Right lobe of liver (tissue), 6 donors: ENCODE results near the gene DEPDC4. TPM values are rescaled to one million over a fixed set of nuclear protein-coding genes. Genes with fewer than 3 reads are reported as not detected.
A peak's percentile ranks its signal among the peaks of the same experiment; 100 is the strongest.

Source experiments
- ATAC-seq, 4 donors: fragments of 200-7000 bp; cut with Tn5 transposase; one replicate each; pipeline ENCODE4 v1.9.1; 2020; ENCODE audit warnings: mild to moderate bottlenecking in 4 of 4, moderate library complexity in 4 of 4
- DNase-seq, 3 donors: peaks; one replicate each; pipeline ENCODE4 v3.0.0-alpha.2; 2020
- H3K27ac ChIP-seq, 3 donors: fragments of 200-600 bp; one replicate each; pipeline ENCODE4 v1.8.0; 2022
- H3K27me3 ChIP-seq, 2 donors: fragments of 200-600 bp; one replicate each; pipeline ENCODE4 v1.8.0; 2022
- H3K36me3 ChIP-seq, 4 donors: fragments of 200-600 bp; sonication (generic) in 1 of 4; one replicate each; pipeline versions ENCODE4 v1.5.1 to v1.8.0; 2017 to 2022; ENCODE audit warnings: control low read depth in 1 of 4
- H3K4me1 ChIP-seq, 4 donors: fragments of 200-600 bp; sonication (generic) in 1 of 4; one replicate each; pipeline versions ENCODE4 v1.5.1 to v1.8.0; 2017 to 2022; ENCODE audit warnings: control low read depth in 1 of 4
- H3K4me3 ChIP-seq, 3 donors: fragments of 200-600 bp; one replicate each; pipeline ENCODE4 v1.8.0; 2022
- H3K9me3 ChIP-seq, 4 donors: fragments of 200-600 bp; sonication (generic) in 1 of 4; one replicate each; pipeline versions ENCODE4 v1.5.1 to v1.8.0; 2017 to 2022; ENCODE audit warnings: control low read depth in 1 of 4
- POLR2A ChIP-seq: fragments of 450-650 bp; IDR thresholded peaks from one replicate; pipeline ENCODE4 v1.6.1; 2017; ENCODE audit warnings: antibody characterized with exemption, mild to moderate bottlenecking
- WGBS: methylation state at CpG from one replicate; pipeline ENCODE4 v1.1.6; 2018; ENCODE audit warnings: low coverage, low lambda C conversion rate; ENCODE audit not compliant: insufficient coverage; ENCODE audit errors: missing lambda C conversion rate; 5-methylcytosine and 5-hydroxymethylcytosine counted together
- intact Hi-C, 2 donors: fragments of 100-400 bp; cut with DNase I; formaldehyde crosslinking; loops; one replicate each; pipeline versions ENCODE4 v1.11.2 to v1.14.1; 2022
- total RNA-seq, 6 experiments: library from RNA; depleted of rRNA in 2 of 6; stranded (reverse); fragments of >200 nt in 2 of 6; fragmentation: NEBNext Ultra II Directional in 3 of 6; extraction: Animal tissue kit (Norgen Biotek cat#: 25700) in 3 of 6; gene quantifications; one replicate each; pipeline versions ENCODE4 v1.1.0 to v1.2.4, GENCODE V29; 2016 to 2023
- TF ChIP-seq, protein P1 (sequence below), 4 donors: fragments of 200-600 bp in 3 of 4; fragments of 450-650 bp in 1 of 4; IDR thresholded peaks; one replicate each; pipeline versions ENCODE4 v1.5.1 to v1.8.0; 2016 to 2022; ENCODE audit warnings: antibody characterized with exemption in 4 of 4, mild to moderate bottlenecking in 2 of 4
- donor health status: DM: no; HTN: yes; CAD: no.
- donor health status: DM: no; HTN: no; CAD: no.
- donor health status: DM: no; HTN: no; CAD: no.
- donor health status: DM: no; HTN: yes; CAD: no.
- donor health status: DM: no; HTN: yes; CAD: no.

The DEPDC4 gene
- total RNA-seq, 6 experiments from 2014 or later: 0.37 to 2.0 (median 1.4) TPM

DNA sequence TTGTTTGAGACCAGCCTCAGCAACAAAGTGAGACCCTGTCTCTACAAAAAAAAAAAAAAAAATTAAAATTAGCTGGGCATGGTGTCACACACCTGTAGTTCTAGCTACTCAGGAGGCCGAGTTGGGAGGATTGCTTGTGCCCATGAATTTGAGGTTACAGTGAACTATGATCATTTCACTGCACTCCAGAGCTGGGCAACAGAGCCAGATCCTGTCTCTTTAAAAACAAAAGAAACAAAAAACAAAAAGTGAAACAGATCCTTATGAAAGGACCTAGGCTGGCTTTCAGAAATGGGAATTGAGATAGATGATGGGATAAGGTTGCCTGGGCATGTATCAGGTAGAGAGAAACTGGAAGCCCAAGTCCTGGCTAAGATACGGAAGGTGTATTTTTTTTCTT, 52.4 kb downstream of the DEPDC4 start:
- Histone ChIP-seq H3K27ac (peak overlapping the region in 2 of 3 donors; percentile 16 to 76), H3K36me3 (peaks cover 0 to 17% (median under 1%) of the 10 kb centered on the region in 4 donors), H3K27me3 (no peaks in the 10 kb centered on the region), H3K9me3 (no peaks in the 10 kb centered on the region), H3K4me3 (peak overlapping the region in 1 of 3 donors; percentile 15), H3K4me1 (peaks cover 0 to 51% (median 7%) of the 10 kb centered on the region in 4 donors)
- no peak for DNase-seq
- WGBS: 45% methylated on average over 2 of the region's 2 CpGs
- TF ChIP-seq, protein P1, sequence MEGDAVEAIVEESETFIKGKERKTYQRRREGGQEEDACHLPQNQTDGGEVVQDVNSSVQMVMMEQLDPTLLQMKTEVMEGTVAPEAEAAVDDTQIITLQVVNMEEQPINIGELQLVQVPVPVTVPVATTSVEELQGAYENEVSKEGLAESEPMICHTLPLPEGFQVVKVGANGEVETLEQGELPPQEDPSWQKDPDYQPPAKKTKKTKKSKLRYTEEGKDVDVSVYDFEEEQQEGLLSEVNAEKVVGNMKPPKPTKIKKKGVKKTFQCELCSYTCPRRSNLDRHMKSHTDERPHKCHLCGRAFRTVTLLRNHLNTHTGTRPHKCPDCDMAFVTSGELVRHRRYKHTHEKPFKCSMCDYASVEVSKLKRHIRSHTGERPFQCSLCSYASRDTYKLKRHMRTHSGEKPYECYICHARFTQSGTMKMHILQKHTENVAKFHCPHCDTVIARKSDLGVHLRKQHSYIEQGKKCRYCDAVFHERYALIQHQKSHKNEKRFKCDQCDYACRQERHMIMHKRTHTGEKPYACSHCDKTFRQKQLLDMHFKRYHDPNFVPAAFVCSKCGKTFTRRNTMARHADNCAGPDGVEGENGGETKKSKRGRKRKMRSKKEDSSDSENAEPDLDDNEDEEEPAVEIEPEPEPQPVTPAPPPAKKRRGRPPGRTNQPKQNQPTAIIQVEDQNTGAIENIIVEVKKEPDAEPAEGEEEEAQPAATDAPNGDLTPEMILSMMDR (IDR thresholded peaks at IDR 0.05): no peak
- no peak for TF ChIP-seq POLR2A
- intact Hi-C loops: no loop called here
- ATAC-seq: peak; percentile 33 to 57 (median 50)

DNA sequence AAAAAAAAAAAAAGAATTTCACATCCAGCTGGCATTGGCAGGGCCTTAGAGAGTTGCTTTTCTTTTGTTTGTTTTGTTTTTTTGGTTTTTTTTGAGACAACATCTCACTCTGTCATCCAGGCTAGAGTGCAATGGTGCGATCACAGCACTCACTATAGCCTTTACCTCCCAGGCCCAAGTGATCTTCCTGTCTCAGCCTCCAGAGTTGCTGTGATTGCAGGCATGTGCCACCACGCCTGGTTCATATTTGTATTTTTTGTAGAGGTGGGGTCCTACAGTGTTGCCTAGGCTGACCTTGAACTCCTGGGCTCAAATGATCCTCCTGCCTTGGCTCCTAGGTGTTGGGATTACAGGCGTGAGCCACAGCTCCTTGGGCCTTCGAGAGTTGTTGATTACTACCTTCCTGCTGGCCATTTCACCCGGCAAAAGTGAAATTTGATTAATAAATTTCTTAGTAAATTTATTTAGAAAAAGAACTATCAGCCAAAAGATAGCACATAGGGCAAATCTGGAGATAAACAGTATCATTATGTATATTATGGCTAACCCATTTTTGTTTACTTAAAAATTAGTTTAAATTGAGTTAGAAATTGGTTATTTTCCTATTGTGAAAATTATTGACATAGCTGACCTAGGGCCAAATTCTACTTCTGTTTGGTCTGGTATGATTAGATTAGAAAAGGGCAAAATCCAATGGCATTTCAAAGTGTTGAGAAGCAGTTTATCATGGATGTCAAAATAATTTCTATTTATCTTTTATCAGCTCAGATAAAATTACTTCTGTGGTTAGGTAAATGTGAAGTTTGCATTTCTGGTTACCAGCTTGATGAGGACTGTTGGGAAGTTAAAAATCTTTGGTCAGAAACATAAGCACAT, 53.6 kb downstream of the DEPDC4 start:
- Histone ChIP-seq H3K36me3 (peaks cover 0 to 30% (median 7%) of the 10 kb centered on the region in 4 donors), H3K4me3 (no peak overlapping the region), H3K4me1 (peaks cover 0 to 43% (median 7%) of the 10 kb centered on the region in 4 donors), H3K9me3 (no peaks in the 10 kb centered on the region), H3K27ac (peak overlapping the region; percentile 34 to 76 (median 64)), H3K27me3 (no peaks in the 10 kb centered on the region)
- intact Hi-C loops: no loop called here
- WGBS: 48% methylated on average over 5 of the region's 5 CpGs
- no peak for TF ChIP-seq POLR2A
- TF ChIP-seq, protein P1 (IDR thresholded peaks at IDR 0.05): no peak
- peak; percentile 60 to 80 (median 72) for ATAC-seq
- no peak for DNase-seq

DNA sequence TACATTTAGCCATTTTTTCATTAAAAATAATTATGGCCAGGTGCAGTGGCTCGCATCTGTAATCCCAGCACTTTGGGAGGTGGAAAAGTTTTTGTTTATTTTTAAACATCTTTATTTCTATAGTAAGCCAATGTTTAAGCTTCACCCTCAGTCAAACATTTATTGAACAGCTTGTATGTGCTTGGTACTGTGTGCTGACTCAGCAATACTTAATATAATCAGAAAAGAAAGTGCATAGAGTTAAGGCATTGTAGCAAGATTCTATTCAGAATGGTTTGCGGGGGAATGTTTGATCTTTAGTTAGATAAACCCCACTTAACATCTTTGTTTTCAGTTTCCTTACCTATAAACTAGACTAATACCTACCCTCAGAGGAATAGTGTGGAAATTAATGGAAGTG, 55.2 kb downstream of the DEPDC4 start:
- TF ChIP-seq POLR2A: no peak
- TF ChIP-seq, protein P1 (IDR thresholded peaks at IDR 0.05): no peak
- H3K9me3 ChIP-seq: no peaks in the 10 kb centered on the region
- intact Hi-C loops: no loop called here
- no peak overlapping the region for H3K4me3 ChIP-seq
- H3K27ac ChIP-seq: no peak overlapping the region
- H3K4me1 ChIP-seq: peaks cover 0 to 40% (median 7%) of the 10 kb centered on the region in 4 donors
- ATAC-seq: no peak
- 97% methylated on average over 2 of the region's 2 CpGs for WGBS
- no peak for DNase-seq
- peaks cover 0 to 44% (median 7%) of the 10 kb centered on the region in 4 donors for H3K36me3 ChIP-seq
- H3K27me3 ChIP-seq: no peaks in the 10 kb centered on the region

DNA sequence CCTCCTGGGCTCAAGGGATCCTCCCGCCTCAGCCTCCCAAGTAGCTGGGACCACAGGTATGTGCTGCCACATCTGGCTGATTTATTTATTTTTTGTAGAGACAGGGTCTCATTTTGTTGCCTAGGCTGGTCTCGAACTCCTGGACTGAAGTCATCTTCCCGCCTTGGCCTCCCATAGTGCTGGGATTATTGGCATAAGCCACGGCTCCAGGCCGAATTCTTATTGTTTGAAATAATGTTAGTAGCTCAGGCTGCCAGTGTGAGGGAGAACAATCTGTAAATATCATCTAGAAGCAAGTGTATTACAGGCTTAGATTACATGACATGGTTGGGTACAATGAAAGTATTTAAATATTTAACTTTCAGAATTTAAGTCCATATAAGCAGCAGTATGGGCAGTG, 58.0 kb downstream of the DEPDC4 start:
- Histone ChIP-seq H3K4me1 (peaks cover 0 to 15% (median 3%) of the 10 kb centered on the region in 4 donors), H3K27ac (no peak overlapping the region), H3K4me3 (no peak overlapping the region), H3K9me3 (no peaks in the 10 kb centered on the region), H3K36me3 (peaks cover 0 to 62% (median 7%) of the 10 kb centered on the region in 4 donors), H3K27me3 (no peaks in the 10 kb centered on the region)
- ATAC-seq (no peak), DNase-seq (peak in 1 of 3 donors; percentile 9)
- no peak for TF ChIP-seq POLR2A
- TF ChIP-seq, protein P1 (IDR thresholded peaks at IDR 0.05): no peak
- WGBS: 94% methylated on average over 5 of the region's 5 CpGs
- intact Hi-C loops: no loop called here
